ENCODE measurements around the gene PLA2G4F. TPM values are rescaled to one million over a fixed set of nuclear protein-coding genes. Genes with fewer than 3 reads are reported as not detected.

The PLA2G4F gene
- total RNA-seq, 1 experiment from 2014 or later: 0.05 TPM

- no peak for ATAC-seq
- Histone ChIP-seq H3K9me3 (ENCODE audit: control insufficient read depth in 1 of 2, insufficient read depth in 1 of 2, low read depth in 1 of 2, low read length in 2 of 2) (no peaks in the 10 kb centered on the region), H2AFZ (ENCODE audit: low read depth, low read length, poor library complexity, severe bottlenecking) (no peak overlapping the region), H3K79me2 (ENCODE audit: insufficient read depth, low read length) (0 out of 2 replicates have a peak, but pooled peaks cover 3% of the 10 kb centered on the region), H3K27ac (ENCODE audit: low read depth, low read length) (no peak overlapping the region), H4K20me1 (ENCODE audit: insufficient read depth) (no peaks in the 10 kb centered on the region), H3K9me2 (ENCODE audit: insufficient read depth) (no peaks in the 10 kb centered on the region), H3K27me3 (ENCODE audit: insufficient read depth, low read length) (no peaks in the 10 kb centered on the region), H3K4me3 (replicated peaks in 1 of 2; ENCODE audit: low read depth in 1 of 2, low read length in 2 of 2) (no peak overlapping the region), H3K4me1 (ENCODE audit: control insufficient read depth in 1 of 2, insufficient read depth in 2 of 2, low read length in 2 of 2) (no peaks in the 10 kb centered on the region), H3K36me3 (ENCODE audit: control insufficient read depth in 1 of 2, insufficient read depth in 2 of 2, low read length in 2 of 2) (peaks cover 0 to 11% of the 10 kb centered on the region in 2 experiments; a peak in 3 of 4 replicates), H3K9ac (ENCODE audit: low read length) (no peak overlapping the region), H3K4me2 (ENCODE audit: low read length) (no peak overlapping the region)
- RAD21 ChIA-PET (ENCODE audit: low non-redundant PET in 1 of 2, low total read pairs in 2 of 2, uncharacterized antibody in 2 of 2, unreplicated experiment in 2 of 2): no interaction called here
- CTCF ChIA-PET: no interaction called here
- DNase-seq (ENCODE audit: low read depth, low spot score): no peak
- POLR2A ChIA-PET: no interaction called here
- intact Hi-C loops (cut with micrococcal nuclease): no loop called here
- no peak for TF ChIP-seq JUND (IDR thresholded peaks at IDR 0.05)
- TF ChIP-seq POLR2AphosphoS5 (IDR thresholded peaks at IDR 0.05; ENCODE audit: low read depth, low read length): no peak
- no peak for TF ChIP-seq SIN3A (IDR thresholded peaks at IDR 0.05; ENCODE audit: low read depth)
- TF ChIP-seq CEBPB (IDR thresholded peaks at IDR 0.05; ENCODE audit: low read depth): no peak
- no peak for TF ChIP-seq MAX (IDR thresholded peaks at IDR 0.05)
- no peak for TF ChIP-seq CTCF (IDR thresholded peaks at IDR 0.05 in 2 of 3, conservative IDR thresholded peaks at IDR 0.05 in 1 of 3; ENCODE audit: borderline replicate concordance in 1 of 3, insufficient read depth in 1 of 3, low read depth in 2 of 3, low read length in 2 of 3)
- no peak for TF ChIP-seq ELF1 (IDR thresholded peaks at IDR 0.05; ENCODE audit: borderline replicate concordance, low read depth)
- no peak for TF ChIP-seq EZH2 (IDR thresholded peaks at IDR 0.05)
- no peak for TF ChIP-seq ZNF274 (IDR thresholded peaks at IDR 0.05; ENCODE audit: low read depth, low read length)
- TF ChIP-seq TCF7L2 (IDR thresholded peaks at IDR 0.05; ENCODE audit: borderline replicate concordance, extremely low read depth, insufficient read depth, insufficient read length): no peak
- TF ChIP-seq REST (IDR thresholded peaks at IDR 0.05; ENCODE audit: low read depth): no peak
- no peak for TF ChIP-seq POLR2A (IDR thresholded peaks at IDR 0.05; ENCODE audit: borderline replicate concordance, extremely low read depth, insufficient read depth, insufficient read length)
- BruUV-seq (replicated peaks): no TSS peak
Measured at GRCh38 chr15:42191610-42192346, 35.3 kb upstream of the PLA2G4F start.

Data from HCT116 (cell line).